A549 (cell line): ENCODE measurements around the gene PPP1R3C.

ENCODE experiments used
- CTCF ChIP-seq: fragments of >200 bp; sonication (Bioruptor Twin); formaldehyde crosslinking; IDR thresholded peaks from 3 replicates; pipeline ENCODE4 v1.5.1; 2016
- ELK1 ChIP-seq: fragments of 150-350 bp; IDR thresholded peaks from 2 replicates; pipeline ENCODE4 v1.6.1; 2014; ENCODE audit warnings: low read depth, mild to moderate bottlenecking, low read length
- JUNB ChIP-seq: fragments of >200 bp; sonication (Bioruptor Twin); formaldehyde crosslinking; IDR thresholded peaks from 2 replicates; pipeline ENCODE4 v1.6.1; 2016
- POLR2A ChIP-seq: IDR thresholded peaks from 2 replicates; pipeline ENCODE4 v1.6.1; 2012; ENCODE audit warnings: mild to moderate bottlenecking, low read length
- TP53 ChIP-seq: fragments of 250-450 bp; sonication (Bioruptor Pico); IDR thresholded peaks from 2 replicates; pipeline ENCODE4 v1.5.0; 2021; ENCODE audit warnings: mild to moderate bottlenecking, moderate library complexity

GRCh38 chr10:91668913-91669312 is 36.0 kb upstream of the PPP1R3C start:
- TF ChIP-seq CTCF (no peak), POLR2A (no peak), ELK1 (no peak), TP53 (no peak), JUNB (no peak)
